ENCODE measurements around the gene DMGDH.
A peak's percentile ranks its signal among the peaks of the same experiment; 100 is the strongest.
"Not testable (repeated sequence)": the region's sequence is repeated elsewhere in the genome, so short reads cannot be mapped to it uniquely, and the experiment has no call there.

DMGDH gene

DNA sequence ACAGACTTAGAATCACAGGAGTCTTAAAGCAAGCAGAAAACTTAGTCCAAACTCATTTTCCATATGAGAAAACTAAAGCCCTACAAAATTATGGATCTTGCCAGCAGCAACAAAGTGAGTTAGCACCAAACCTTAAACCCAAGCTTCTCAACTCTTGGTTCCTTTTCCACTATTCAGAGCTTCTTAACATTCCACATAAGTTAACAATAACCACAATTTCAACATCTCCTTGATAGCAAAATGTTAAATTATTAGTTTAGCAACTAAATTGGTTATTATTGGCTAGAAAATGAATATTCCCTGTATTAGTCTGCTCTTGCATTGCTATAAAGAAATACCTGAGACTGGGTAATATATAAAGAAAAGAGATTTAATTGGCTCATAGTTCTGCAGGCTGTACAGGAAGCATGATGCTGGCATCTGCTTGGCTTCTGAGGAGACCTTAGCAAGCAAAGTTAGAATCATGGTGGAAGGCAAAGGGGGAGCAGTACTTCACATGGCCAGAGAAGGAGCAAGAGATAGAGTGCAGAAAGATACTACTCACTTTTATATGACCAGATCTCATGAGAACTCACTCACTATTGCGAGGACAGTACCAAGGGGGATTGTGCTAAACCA, 58.1 kb downstream of the DMGDH start:
- DNase-seq (ENCODE audit: low spot score): peak; percentile 44

DNA sequence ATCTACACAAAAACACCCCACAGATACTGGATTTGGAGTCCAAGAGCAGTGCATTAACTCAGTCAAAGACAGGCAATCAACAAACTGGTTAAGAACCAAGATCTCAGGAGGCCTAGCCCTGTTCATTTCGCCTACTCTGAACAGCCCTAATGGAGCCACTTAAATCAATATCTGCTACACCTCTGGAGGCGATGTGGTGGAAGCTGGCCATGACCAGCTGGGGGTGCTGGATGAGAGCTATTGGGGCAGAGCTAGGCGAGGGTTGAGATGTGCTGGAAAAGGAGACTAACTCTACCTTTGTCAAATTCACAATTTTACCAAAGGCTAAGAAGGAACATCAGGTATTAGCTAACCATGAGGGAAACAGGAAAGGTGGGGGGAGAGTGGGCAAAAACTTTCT, 61.1 kb downstream of the DMGDH start:
- DNase-seq (ENCODE audit: low spot score): no peak

DNA sequence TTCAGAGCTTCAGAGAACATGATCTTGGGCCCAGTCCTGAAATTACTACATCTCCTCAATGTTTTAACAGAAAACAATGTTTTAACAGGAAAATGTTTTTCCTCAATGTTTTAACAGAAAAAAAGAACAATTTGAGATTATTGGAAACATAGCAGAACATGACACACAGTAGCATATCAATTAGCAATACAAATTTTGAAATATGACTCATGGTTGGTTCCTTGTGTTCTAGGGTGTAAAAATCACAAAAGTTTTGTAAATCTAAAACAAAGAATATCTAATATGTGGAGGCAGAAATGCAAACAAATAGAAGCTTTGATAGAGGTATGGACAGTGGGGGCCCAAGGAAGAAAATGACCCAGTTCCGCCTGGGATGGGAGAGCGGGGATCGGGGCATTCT, 61.6 kb downstream of the DMGDH start:
- no peak for DNase-seq (ENCODE audit: low spot score)

DNA sequence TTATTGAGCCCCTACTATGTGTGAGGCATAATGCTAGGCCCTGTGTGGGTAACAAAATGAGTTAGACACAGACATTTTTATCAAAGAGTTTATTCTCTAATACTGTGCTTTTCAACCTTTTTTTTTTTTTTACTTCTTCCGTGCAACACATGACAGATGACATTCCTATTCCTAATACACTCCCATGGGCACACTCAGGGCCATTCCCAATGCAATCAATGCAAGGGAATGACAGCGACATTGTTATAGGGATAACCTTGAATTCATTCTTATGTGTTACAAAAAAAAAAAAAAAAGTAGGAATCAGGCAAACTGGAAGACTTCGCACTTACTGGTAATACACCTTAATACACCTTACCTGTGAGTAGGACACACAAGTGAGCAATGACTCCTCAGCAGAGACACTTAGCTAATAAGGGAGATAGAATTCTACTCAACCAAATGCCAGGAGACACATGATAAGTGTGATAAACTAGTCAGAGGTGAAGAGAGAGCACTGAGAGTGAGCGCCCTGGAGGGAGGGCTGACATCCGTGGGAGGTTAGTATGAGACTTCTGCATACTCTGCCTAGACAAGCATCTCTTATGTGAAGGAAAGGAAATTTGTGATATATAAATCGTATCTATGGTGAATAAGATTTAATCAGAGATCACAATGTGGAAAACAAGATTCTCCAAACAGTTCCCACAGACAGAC, 63.4 kb downstream of the DMGDH start:
- no peak for DNase-seq (ENCODE audit: low spot score)

DNA sequence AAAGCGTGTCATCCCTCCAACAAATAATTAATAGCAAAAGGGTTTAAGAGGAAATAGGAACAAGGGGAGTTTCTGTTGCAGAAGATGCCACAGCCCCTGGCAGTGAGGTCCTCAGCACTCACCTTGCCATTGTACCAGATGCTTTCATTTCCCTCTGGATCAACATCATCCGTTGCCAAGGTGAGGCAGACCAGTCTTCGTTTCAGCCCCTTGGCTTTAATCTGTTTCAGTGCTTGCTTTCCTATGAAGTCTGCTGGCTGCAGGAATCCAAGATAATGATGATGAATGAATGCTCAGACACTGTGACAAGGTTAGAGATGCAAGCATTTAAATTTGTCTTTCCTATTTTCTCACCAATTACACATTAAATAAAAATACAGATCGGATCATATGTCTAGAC, 64.3 kb downstream of the DMGDH start:
- no peak for DNase-seq (ENCODE audit: low spot score)

DNA sequence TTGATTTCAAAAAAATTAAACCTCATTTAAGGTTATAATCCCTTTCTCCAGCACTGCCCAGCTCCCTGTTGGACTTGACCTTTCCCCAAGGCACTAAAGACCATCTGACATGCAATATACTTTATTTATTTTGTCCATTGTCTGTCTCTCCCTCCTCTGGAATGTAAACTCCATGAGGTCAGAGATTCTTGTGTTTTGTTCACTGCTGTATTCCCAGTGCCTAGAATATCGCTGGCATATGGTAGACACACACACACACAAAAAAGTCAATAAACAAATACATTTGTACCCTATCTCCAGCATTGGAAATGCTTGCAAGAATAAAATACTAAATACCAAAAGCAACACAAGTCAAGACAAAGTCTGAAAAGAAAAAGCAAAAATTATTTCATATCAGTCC, 67.1 kb downstream of the DMGDH start:
- no peak for DNase-seq (ENCODE audit: low spot score)

DNA sequence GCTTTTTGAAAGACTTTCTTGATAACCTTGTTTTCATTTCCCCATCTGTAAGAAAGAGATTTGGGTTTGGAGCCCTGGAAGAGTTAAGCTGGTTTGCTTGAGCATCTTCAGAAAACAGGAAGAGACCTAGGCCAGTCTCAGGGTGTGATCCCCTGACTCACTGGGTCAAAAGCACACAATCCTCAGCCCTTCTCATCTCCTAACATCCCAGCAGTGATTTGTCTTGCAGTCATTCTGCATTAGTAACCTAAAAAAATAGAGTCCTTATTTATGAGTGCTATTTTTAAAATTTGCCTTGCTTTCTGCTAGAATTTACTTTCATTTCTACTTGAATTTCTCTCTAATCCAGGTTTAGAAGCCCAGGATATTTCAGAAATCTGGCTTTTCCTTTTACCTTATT, 68.0 kb downstream of the DMGDH start:
- DNase-seq (ENCODE audit: low spot score): peak; percentile 35

DNA sequence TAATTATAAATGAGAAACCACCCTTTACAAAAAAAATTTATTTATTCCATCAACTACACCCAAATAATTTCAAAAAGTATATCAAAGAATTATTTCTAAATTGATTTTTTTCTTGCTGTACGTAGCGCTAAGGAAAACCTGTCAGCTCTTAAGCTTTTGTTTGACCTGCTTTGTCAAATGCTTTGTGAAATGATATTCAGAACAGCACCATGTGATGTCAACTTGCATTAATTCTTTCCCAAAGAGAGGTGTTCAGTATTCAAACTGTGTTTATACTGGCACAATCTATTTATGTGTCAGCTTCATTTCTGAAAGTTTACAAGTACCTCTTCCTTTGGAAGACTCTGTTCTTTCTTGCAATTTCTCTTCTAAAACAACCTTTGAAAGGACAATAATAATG, 72.4 kb downstream of the DMGDH start:
- DNase-seq (ENCODE audit: low spot score): no peak

DNA sequence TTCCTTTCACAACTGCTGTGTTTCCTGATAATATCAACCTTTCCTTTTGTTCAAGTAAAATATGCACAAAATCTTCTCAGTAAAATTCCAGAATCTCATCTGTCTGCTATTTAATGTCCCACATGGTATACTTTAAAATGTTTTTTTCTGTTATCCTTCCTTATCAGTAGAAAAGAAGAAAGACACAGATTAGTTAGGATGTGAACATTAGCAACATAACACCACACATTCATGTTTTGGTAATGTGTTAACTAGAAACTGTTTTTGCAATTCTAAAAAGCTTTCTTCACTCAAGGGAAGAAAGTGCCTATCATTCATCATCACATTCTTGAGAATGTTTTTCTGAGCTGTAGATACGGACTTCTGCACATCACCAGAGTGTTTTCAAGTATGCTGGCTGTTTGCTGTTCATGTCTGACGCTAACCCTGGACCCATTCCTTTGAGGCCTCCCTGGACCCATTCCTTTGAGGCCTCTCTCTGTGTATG, 73.9 kb downstream of the DMGDH start:
- DNase-seq (ENCODE audit: low spot score): no peak

DNA sequence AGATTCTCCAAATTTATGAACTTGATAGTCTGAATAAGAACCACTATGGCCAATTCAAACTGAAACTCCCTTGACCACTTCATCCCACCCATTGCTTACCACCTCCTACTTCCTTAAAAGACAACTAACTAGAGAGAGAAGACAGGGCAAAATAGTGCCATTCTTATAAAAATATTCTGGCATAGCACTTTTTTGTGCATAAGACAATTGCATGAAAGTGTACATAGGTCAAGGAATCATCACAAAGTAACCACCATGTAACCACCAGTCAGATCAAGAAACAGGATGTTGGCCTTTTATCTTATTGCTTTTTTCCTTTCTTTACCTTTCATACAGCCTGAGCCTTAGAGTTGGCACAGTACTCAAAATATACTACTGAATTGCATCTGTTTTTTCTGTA, 76.3 kb downstream of the DMGDH start:
- no peak for DNase-seq (ENCODE audit: low spot score)

DNA sequence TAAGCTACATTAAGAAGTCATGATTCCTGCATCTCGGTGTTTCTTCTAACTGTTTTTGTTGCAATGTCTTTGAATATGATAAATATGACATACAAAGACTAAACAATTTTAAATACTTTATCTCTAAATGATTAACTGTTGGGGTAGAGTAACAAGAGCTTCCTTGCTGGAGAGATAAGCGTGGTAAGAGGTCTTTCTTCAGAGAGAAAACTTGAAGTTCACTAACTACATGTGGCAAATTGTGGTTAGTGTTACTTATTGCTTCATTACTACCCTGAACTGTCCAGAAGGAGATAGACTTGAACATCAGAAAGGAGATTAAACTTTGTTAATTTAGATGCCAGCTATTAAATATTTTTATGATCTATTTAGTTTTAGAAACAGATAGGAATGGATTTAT, 77.3 kb downstream of the DMGDH start:
- DNase-seq (ENCODE audit: low spot score): no peak

DNA sequence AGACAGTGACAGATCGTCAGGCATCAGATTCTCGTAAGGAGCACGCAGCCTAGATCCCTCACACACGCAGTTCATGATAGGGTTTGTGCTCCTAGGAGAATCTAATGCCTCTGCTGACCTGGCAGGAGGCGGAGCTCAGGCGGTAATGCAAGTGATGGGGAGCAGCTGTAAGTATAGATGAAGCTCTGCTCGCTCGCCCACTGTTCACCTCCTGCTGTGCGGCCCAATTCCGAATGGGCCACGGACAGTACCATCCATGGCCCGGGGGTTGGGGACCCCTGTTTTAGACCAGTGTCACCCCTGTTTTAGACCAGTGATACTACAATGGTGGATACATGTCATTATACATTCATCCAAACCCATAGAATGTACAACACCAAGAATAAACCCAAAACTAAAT, 80.4 kb downstream of the DMGDH start:
- no peak for DNase-seq (ENCODE audit: low spot score)

DNA sequence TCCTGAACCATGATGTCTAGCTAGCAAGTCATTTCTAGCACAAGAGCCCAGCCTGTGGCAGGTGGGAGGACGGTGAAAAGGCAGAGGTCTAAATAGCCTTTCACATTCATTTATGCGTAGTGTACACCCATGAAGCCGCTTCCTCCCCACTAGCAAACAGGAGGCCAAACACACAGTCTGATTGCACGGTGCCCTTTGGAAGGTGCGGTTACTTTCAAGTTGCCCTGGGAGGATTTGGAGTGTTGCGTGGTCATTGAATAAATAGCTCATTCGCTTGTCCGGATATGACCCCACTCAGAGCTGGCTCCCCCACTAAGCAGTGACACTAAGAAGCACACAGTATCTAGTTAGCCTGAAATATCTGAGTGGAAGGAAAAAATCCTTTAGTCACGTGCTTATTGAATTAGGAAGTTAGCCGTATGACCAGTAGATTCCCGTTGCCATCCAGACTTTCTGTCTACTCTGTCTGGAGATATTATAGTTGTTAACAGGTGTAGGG, 83.7 kb downstream of the DMGDH start:
- DNase-seq (ENCODE audit: low spot score): no peak

DNA sequence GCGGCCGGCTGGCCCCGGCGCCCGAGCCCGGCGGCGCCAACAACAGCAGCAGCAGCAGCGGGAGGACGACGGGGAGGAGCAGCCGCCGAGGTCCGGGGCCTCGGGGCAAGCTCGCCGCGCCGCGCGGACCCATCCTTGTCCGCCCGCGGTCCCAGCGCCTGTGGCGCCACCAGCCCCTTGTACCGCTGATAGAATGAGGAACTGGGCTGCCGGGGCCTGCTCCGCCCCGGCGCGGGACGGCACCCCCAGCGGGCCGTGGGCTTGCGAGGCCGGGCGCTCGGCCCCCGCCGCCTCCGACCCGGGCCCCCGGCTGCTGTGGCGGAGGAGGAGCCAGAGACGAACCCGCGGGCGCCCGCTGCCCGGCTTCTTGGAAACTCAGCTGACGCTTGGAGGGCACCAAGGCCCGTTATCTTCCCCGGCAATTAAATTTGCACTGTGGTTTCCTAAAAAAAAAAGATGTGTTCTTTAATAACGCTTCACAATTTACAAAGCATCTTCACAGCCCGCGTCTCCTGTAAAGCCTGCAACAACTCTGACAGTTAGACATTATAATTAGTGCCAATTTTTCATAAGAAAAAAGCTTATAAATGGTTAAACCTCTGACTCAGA, 84.3 kb downstream of the DMGDH start, which contains the start of gene ARSB:
TSS of gene ARSB (minus strand) at position 195 of the 609 bp plus-strand sequence. CDS start at position 133, 62 bp downstream.
- peak; percentile 48 for DNase-seq (ENCODE audit: low spot score)

DNA sequence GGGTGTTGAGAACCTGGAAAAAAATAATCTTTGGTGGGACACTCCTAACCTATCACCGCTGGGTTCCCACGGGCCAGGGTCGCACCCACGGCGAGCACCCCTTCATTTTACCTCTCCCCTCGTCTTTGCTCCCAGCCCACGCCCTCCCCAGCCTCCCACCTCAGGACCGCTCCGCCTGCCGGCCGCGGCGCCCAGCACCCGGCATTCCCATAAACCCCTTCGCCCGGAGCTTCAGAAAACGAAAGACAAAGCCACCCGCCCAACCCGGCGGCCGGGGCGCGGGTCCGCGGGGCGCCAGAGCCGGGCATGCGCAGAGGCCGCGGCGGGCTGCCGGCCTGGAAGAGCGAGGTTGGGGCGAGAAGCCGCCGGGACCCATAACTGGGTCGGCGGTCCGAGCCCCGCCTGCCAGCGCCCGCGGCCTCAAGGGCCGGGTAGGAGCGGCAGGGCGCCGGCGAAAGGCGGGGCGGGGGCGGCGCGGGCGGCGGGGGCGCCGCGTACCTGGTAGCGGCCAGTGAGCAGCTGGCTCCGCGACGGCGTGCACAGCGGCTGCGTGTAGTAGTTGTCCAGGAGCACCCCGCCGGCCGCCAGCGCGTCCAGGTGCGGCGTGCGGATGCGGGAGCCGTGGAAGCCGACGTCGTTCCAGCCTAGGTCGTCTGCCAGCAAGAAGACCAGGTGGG, 84.9 kb downstream of the DMGDH start:
- DNase-seq (ENCODE audit: low spot score): peak; percentile 93

DNA sequence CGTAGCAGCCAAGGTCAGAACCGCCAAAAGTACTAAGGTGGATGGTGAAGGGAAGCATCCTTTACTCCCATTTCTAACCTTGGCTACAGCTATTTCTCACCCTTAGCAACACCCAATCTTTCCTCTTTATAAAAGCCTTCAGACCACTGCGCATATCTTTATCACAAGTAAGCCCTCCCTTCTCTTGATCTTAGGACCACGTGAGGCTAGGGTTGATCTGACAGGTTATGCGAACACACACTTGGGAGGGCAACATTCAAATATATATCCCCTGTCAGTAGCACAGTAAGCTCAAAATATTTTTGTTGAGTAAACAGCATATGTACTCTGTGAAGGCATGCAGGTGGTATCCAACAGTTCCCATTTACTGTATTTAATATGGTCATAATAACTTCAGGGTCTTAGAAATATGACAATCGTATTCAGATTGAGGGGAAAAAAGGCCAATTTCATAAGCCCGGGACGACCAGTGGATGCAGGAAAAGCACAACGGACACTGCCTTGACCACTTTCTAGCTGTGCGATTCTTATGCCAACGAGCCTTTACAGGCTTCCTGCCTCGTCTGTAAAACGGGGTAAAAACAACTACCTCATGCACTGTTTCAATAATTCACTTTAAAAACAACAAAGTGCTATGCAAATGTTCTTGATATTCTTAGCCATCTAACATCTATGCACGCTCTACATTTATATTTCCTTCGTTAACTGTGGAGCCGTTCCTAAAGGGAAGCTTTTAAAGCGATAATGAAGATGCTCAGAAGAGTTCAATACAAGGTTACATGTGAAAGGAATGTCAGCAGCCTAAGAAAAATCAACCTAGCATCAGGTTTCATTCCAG, 85.7 kb downstream of the DMGDH start:
- DNase-seq (ENCODE audit: low spot score): no peak

DNA sequence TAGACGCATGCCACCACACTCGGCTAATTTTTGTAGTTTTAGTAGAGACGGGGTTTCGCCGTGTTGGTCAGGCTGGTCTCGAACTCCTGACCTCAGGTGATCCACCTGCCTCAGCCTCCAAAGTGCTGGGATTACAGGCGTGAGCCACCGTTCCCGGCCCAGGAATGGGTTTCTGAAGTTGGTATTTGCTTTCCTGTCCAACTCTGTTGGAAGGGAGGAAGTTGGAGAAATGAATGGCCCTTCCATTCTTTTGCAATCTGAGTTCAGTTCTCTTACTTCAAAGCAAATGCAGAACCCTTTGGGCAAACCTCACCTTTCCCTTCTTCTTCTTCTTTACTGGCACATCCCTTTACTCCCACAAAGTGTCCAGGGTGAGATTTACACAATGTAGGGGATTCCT, 86.3 kb downstream of the DMGDH start:
- DNase-seq (ENCODE audit: low spot score): not testable (repeated sequence)

DNA sequence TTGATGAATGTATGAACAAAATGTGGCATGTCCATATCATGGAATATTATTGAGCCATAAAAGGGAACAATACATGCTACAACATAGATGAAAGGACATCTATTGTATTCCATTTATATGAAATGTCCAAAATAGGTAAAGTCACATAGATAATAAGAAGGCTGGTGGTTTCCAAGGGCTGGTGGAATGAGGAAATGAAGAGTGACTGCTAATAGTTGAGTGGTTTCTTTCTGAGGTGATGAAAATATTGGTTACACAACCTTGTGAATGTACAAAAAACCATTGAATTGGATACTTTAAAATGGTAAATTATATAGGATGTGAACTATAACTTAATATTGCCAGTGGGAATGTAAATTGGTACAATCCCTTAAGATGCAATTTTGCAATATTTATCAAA, 89.6 kb downstream of the DMGDH start:
- DNase-seq (ENCODE audit: low spot score): no peak

DNA sequence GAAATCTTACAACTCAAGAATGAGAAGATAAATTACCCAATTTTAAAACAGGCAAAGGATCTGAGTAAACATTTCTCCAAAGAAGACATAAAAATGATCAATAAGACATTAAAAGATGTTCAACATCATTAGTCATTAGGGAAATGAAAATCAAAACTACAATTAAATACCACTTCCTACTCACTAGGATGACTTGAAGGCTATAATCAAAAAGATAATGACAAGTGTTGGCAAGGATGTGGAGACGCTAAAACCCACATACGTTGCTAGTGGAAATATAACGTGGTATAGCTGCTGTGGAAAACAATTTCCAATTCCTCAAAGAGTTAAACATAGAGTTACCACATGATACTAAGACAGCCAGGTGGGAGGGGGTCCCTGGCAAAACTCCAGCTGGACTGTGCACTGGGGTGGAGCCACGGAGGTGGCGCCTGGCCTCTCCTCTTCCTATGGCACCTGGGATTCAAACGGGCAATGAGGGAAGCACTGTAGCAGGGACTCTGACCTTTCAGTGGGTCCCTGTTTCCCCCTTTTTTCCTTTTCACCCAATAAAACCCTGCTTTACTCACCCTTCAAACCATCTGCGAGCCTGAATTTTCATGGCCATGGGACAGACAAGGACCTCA, 90.2 kb downstream of the DMGDH start:
- no peak for DNase-seq (ENCODE audit: low spot score)

DNA sequence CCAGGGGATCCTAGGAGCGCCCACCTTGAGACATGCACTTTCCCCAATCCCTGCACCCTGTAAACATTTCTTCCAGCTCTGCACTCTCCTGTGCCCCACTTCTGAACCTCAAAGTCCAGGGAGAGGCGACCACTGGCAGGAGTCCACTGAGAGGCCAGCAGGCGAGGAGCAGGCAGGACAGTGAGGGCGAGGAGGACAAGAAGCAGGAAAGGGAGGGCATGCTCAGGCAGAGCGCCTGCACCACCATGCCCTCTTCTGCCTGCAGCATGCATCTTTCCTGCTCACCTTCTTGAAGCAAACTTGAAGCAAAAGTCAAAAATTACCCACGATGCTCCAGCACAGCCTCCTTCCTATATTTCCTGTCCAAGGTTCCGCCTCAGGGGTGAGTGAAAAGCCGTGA, 94.4 kb downstream of the DMGDH start:
- DNase-seq (ENCODE audit: low spot score): no peak

DNA sequence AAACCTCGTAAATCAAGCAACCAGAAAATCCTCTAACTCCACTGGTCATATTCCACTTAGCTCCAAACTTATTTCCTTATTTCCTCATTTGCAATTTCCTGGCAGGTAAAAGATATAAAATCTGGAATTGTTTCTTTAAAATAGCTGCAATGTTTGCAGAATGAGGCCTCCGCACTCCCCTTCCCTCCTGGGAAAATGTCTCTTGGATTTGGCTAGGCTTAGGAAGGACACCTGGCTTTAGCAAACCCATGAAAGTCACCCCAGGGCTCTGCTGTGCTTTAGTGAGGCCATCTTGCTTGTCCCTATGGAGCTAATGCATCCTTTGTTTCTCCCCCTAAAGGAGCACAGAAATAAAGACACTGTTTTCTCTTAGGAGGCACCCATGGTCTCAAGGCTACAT, 94.9 kb downstream of the DMGDH start:
- DNase-seq (ENCODE audit: low spot score): no peak
